HepG2 (cell line): Measurements from ENCODE around the gene KCNQ1OT1. TPM values are rescaled to one million over a fixed set of nuclear protein-coding genes. Genes with fewer than 3 reads are reported as not detected.

Experiments
- ATAC-seq: fragments of 200-7000 bp; cut with Tn5 transposase; 3 replicates; pipeline ENCODE4 v1.9.1; 2020; ENCODE audit warnings: mild to moderate bottlenecking, moderate library complexity
- BruUV-seq: library from RNA; stranded (reverse); fragments of 400-500 nt; replicated peaks from 2 replicates; lab custom pipeline; 2021; lab: Mats Ljungman, UMichigan
- CTCF ChIA-PET: fragments of 300-600 bp; formaldehyde crosslinking; extraction: SDS; loops from one replicate; lab custom pipeline; 2021; ENCODE audit warnings: low total read pairs, inconsistent platforms, low intra/inter-chr PET ratio; lab: Yijun Ruan, JAX
- POLR2A ChIA-PET: fragments of 350-600 bp; sonication (Branson Sonifier 250); formaldehyde crosslinking; loops from one replicate; lab custom pipeline; 2020; ENCODE audit warnings: antibody characterized with exemption, inconsistent platforms; lab: Yijun Ruan, JAX
- DNase-seq: peaks from one replicate; pipeline ENCODE4 v3.0.0-alpha.2; 2015; ENCODE audit warnings: low spot score
- FAIRE-seq: peaks from 3 replicates; lab custom pipeline; 2011; peaks lifted over from hg19 to GRCh38; lab: Jason Lieb, UNC
- H2AFZ ChIP-seq: one replicate; pipeline ENCODE4 v1.6.1; 2011; ENCODE audit warnings: low read length, inconsistent platforms
- H3K27ac ChIP-seq: fragments of 300-600 bp; 3 replicates; pipeline ENCODE4 v1.8.0; 2011; ENCODE audit warnings: mixed run types, mild to moderate bottlenecking, mixed read lengths, low read length, inconsistent platforms; ENCODE audit not compliant: insufficient read depth; ENCODE audit errors: extremely low read length
- H3K27me3 ChIP-seq, 2 experiments: fragments of 200-600 bp in 1 of 2; 2 replicates in 1 of 2; 3 replicates in 1 of 2; pipeline versions ENCODE4 v1.6.0 to v1.8.0; 2011; ENCODE audit warnings: low read length in 2 of 2, mild to moderate bottlenecking in 2 of 2, moderate library complexity in 2 of 2, inconsistent platforms in 1 of 2; ENCODE audit not compliant: insufficient read depth in 2 of 2, control insufficient read depth in 1 of 2
- H3K36me3 ChIP-seq, 2 experiments: fragments of 200-600 bp in 1 of 2; replicated peaks in 1 of 2; 2 replicates in 1 of 2; 3 replicates in 1 of 2; pipeline versions ENCODE4 v1.5.1 to v1.8.0; 2011; ENCODE audit warnings: low read length in 2 of 2, inconsistent platforms in 1 of 2; ENCODE audit not compliant: insufficient read depth in 2 of 2, control insufficient read depth in 1 of 2
- H3K4me1 ChIP-seq: 2 replicates; pipeline ENCODE4 v1.5.1; 2012; ENCODE audit warnings: low read length, inconsistent platforms; ENCODE audit not compliant: insufficient read depth
- H3K4me2 ChIP-seq: 2 replicates; pipeline ENCODE4 v1.6.0; 2011; ENCODE audit warnings: low read depth, low read length, inconsistent platforms
- H3K4me3 ChIP-seq, 3 experiments: fragments of 200-600 bp in 1 of 3; sonication (generic), shearing (Covaris generic) in 1 of 3; replicated peaks in 1 of 3; 2 replicates each; pipeline ENCODE4 v1.5.1; 2011 to 2016; ENCODE audit warnings: low read length in 3 of 3, inconsistent platforms in 2 of 3, low read depth in 2 of 3, mild to moderate bottlenecking in 2 of 3, control low read depth in 1 of 3, mixed read lengths in 1 of 3; ENCODE audit not compliant: insufficient read depth in 1 of 3
- H3K79me2 ChIP-seq: one replicate; pipeline ENCODE4 v1.6.1; 2011; ENCODE audit warnings: low read length, inconsistent platforms; ENCODE audit not compliant: insufficient read depth
- H3K9ac ChIP-seq: 2 replicates; pipeline ENCODE4 v1.6.0; 2011; ENCODE audit warnings: mild to moderate bottlenecking, low read depth, low read length, inconsistent platforms; ENCODE audit not compliant: insufficient read depth
- H3K9me3 ChIP-seq: 2 replicates; pipeline ENCODE4 v1.5.1; 2012; ENCODE audit warnings: mild to moderate bottlenecking, low read length
- H4K20me1 ChIP-seq: 2 replicates; pipeline ENCODE4 v1.6.0; 2011; ENCODE audit warnings: inconsistent platforms, mild to moderate bottlenecking, low read length, moderate library complexity; ENCODE audit not compliant: insufficient read depth
- AKNA ChIP-seq: sonication (generic); formaldehyde crosslinking; IDR thresholded peaks from 2 replicates; pipeline ENCODE4 v1.4.0; 2020; ENCODE audit warnings: missing genetic modification reagents, borderline replicate concordance
- DMTF1 ChIP-seq: sonication (generic); formaldehyde crosslinking; IDR thresholded peaks from 2 replicates; pipeline ENCODE4 v1.4.0; 2020; ENCODE audit warnings: mild to moderate bottlenecking, missing genetic modification reagents
- E2F5 ChIP-seq: sonication (generic); formaldehyde crosslinking; conservative IDR thresholded peaks from 2 replicates; pipeline ENCODE4 v1.4.0; 2020; ENCODE audit warnings: missing genetic modification reagents
- EHMT2 ChIP-seq: fragments of 200-600 bp; sonication (generic); IDR thresholded peaks from 2 replicates; pipeline ENCODE4 v1.7.0; 2017; ENCODE audit warnings: antibody characterized with exemption, low read depth, low read length, borderline replicate concordance
- GPBP1L1 ChIP-seq: sonication (generic); formaldehyde crosslinking; IDR thresholded peaks from 2 replicates; pipeline ENCODE4 v1.5.0; 2020; ENCODE audit warnings: mild to moderate bottlenecking, missing genetic modification reagents
- MEIS1 ChIP-seq: sonication (generic); formaldehyde crosslinking; IDR thresholded peaks from 2 replicates; pipeline ENCODE4 v1.9.0; 2021; ENCODE audit warnings: mild to moderate bottlenecking, missing genetic modification reagents, moderate library complexity, borderline replicate concordance
- SMARCC2 ChIP-seq: fragments of 450-650 bp; IDR thresholded peaks from 2 replicates; pipeline ENCODE4 v1.6.1; 2017; ENCODE audit warnings: antibody characterized with exemption, mild to moderate bottlenecking
- SYNCRIP ChIP-seq: fragments of 200-400 bp; formaldehyde crosslinking; IDR thresholded peaks from 2 replicates; pipeline ENCODE4 v1.6.1; 2018; ENCODE audit warnings: mild to moderate bottlenecking, low read depth, low read length; ENCODE audit not compliant: insufficient read depth
- YEATS2 ChIP-seq: sonication (generic); formaldehyde crosslinking; IDR thresholded peaks from 2 replicates; pipeline ENCODE4 v1.4.0; 2020; ENCODE audit warnings: missing genetic modification reagents, borderline replicate concordance
- ZFYVE20 ChIP-seq: sonication (generic); formaldehyde crosslinking; IDR thresholded peaks from 2 replicates; pipeline ENCODE4 v1.8.0; 2023; ENCODE audit warnings: low read depth, mild to moderate bottlenecking, moderate library complexity, missing genetic modification reagents, borderline replicate concordance
- ZNF24 ChIP-seq: fragments of 450-650 bp; IDR thresholded peaks from 2 replicates; pipeline ENCODE4 v1.6.1; 2017; ENCODE audit warnings: antibody characterized with exemption, mild to moderate bottlenecking
- ZNF382 ChIP-seq: sonication (generic); formaldehyde crosslinking; IDR thresholded peaks from 2 replicates; pipeline ENCODE4 v1.5.0; 2020; ENCODE audit warnings: missing genetic modification reagents, mild to moderate bottlenecking, borderline replicate concordance
- ZNF501 ChIP-seq: sonication (generic); formaldehyde crosslinking; IDR thresholded peaks from 2 replicates; pipeline ENCODE4 v1.5.1; 2020; ENCODE audit warnings: mild to moderate bottlenecking, moderate library complexity, missing genetic modification reagents
- ZNF616 ChIP-seq: sonication (generic); formaldehyde crosslinking; IDR thresholded peaks from 2 replicates; pipeline ENCODE4 v1.5.0; 2020; ENCODE audit warnings: low read depth, mild to moderate bottlenecking, missing genetic modification reagents
- WGBS: methylation state at CpG from one replicate; pipeline ENCODE4 v1.1.6; 2017; ENCODE audit warnings: low lambda C conversion rate; 5-methylcytosine and 5-hydroxymethylcytosine counted together
- in situ Hi-C: cut with HindIII; loops from 2 replicates; pipeline ENCODE4 v1.10.0; 2017; ENCODE audit warnings: low pct_unique_long_range_greater_than_20kb; ENCODE audit not compliant: extremely low pct_ligation_motif_present
- intact Hi-C: fragments of 100-400 bp; cut with micrococcal nuclease; formaldehyde crosslinking; loops from one replicate; pipeline ENCODE4 v1.10.0; 2022; ENCODE audit not compliant: unreplicated experiment
- polyA plus RNA-seq, 8 experiments: library from polyadenylated mRNA; depleted of rRNA in 3 of 8; stranded (reverse) in 7 of 8; unstranded in 1 of 8; fragments of >200 nt; fragmentation: Illumina TruSeq in 4 of 8; extraction: Trizol in 4 of 8; gene quantifications; 2 replicates each; pipeline versions ENCODE4 v1.2.1 to v1.2.3, GENCODE V29; 2011 to 2016; ENCODE audit warnings: low read depth in 4 of 8, missing spikeins in 1 of 8, mixed read lengths in 1 of 8; ENCODE audit not compliant: insufficient read depth in 1 of 8
- total RNA-seq, 5 experiments: library from RNA; depleted of rRNA; stranded (reverse); fragments of >200 nt; fragmentation: Illumina TruSeq; extraction: Trizol; gene quantifications; 2 replicates each; pipeline ENCODE4 v1.2.3, GENCODE V29; 2016; ENCODE audit warnings: low read depth in 1 of 5

Gene KCNQ1OT1
- total and polyA plus RNA-seq, 2 of the 13 experiments (the other 11 are each of a cell fraction or from before 2014, with no cell fraction given), result 1.3 to 18.9 TPM

GRCh38 chr11:2586793-2587131 lies 113.0 kb downstream of the KCNQ1OT1 start:
- in situ Hi-C loops (no loop called here), intact Hi-C loops (no loop called here)
- H3K79me2 ChIP-seq, result no peaks in the 10 kb centered on the region
- H4K20me1 ChIP-seq, result peaks cover 4% of the 10 kb centered on the region; the same call in 1 of the 2 replicates
- ChIA-PET CTCF (no interaction called here), POLR2A (no interaction called here)
- H3K4me2 ChIP-seq, result no peak overlapping the region
- no peak overlapping the region for H3K27ac ChIP-seq
- ATAC-seq (no peak), DNase-seq (no peak), FAIRE-seq (no peak)
- no peak overlapping the region for H3K9ac ChIP-seq
- no peaks in the 10 kb centered on the region for H3K4me1 ChIP-seq
- no peak overlapping the region for H3K4me3 ChIP-seq
- H3K9me3 ChIP-seq, result no peaks in the 10 kb centered on the region
- peaks cover 26 to 89% of the 10 kb centered on the region in 2 experiments for H3K27me3 ChIP-seq
- WGBS, result 0% methylated on average over 3 of the region's 5 CpGs
- H2AFZ ChIP-seq, result no peak overlapping the region
- BruUV-seq, result no TSS peak
- no peaks in the 10 kb centered on the region for H3K36me3 ChIP-seq
- TF ChIP-seq ZFYVE20 (CRISPR knock-in tag) (no peak), GPBP1L1 (CRISPR knock-in tag) (no peak), MEIS1 (CRISPR knock-in tag) (no peak), AKNA (CRISPR knock-in tag) (no peak), SYNCRIP (no peak), YEATS2 (no peak), E2F5 (CRISPR knock-in tag) (no peak), ZNF24 (no peak), SMARCC2 (no peak), ZNF616 (CRISPR knock-in tag) (no peak), ZNF501 (no peak), DMTF1 (CRISPR knock-in tag) (no peak), ZNF382 (no peak), EHMT2 (no peak)
